NCI-H524 (cell line): Measurements from ENCODE around the gene AIDA.
"Not testable (repeated sequence)": the region's sequence is repeated elsewhere in the genome, so short reads cannot be mapped to it uniquely, and the experiment has no call there.

ENCODE experiments used
- DNase-seq, 2 experiments: peaks; one replicate each; lab custom pipeline; 2025; lab: John Stamatoyannopoulos, UW

The AIDA gene, protein sequence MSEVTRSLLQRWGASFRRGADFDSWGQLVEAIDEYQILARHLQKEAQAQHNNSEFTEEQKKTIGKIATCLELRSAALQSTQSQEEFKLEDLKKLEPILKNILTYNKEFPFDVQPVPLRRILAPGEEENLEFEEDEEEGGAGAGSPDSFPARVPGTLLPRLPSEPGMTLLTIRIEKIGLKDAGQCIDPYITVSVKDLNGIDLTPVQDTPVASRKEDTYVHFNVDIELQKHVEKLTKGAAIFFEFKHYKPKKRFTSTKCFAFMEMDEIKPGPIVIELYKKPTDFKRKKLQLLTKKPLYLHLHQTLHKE

DNA sequence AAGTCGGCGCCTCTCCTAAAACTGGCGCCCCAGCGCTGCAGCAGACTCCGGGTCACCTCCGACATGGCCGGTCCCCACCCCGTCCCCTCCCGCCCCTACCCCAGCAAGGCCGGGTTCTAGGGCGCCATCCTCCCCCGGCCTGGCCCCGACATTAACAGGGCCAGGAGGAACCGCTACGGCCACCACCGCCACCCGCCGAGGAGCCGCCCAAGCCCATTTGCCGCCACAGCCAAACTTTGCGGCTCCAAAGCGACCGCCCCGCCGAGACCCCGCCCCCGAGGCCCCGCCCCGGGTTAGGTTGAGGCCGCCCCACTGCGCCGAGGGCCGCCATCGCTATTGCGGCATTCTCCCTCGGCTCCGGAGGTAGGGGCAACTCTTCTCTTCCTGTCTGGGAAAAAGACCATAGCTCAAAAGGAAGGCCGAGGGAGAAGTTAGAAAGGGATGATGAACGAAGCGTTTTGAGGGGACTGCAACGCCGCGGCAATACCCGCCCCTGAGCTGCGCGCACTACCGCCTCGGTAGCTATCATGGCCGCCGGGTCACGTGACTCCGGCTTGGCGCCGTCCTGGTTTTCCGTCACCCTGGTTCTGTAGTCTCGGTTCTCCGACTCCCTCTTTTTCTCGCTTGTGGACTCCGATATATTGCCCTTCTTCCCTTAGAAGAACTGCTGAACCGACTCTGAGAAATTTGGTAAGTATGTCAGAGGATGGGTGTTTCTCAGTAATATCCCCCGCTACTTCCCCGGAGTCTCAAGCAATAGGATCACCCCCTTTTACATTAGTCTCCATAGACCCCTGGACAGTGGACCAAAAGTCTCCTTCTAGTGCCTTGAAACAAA is at the start of gene AIDA, which contains the start of gene BROX:
Gene AIDA (minus strand): TSS at position 239 of the 838 bp plus-strand sequence. CDS start 174 bp downstream, at position 65.
Gene BROX (plus strand): TSS at position 312 of the 838 bp plus-strand sequence. CDS start 3,136 bp downstream, outside the sequence.
- DNase-seq = peak; percentile 76 to 77

DNA sequence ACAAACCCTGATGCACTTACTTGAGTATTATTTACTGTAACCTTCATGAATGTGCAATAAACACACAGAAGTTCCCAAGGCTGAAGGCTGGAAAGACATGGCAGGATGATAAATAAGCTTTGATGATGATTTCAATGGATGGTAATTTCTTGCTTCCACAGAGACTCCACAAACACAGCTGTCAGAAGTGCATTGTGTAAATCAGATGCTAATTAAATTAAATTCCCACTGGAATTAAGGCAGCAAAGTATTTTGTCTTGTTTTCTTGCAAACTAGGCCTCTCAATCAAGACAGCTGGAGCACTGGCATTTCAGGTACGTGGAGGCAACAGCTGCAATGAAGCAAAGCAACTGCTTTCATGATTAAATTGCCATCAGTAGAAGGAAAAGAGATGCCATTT is 48.8 kb upstream of the AIDA start:
- DNase-seq = no peak

DNA sequence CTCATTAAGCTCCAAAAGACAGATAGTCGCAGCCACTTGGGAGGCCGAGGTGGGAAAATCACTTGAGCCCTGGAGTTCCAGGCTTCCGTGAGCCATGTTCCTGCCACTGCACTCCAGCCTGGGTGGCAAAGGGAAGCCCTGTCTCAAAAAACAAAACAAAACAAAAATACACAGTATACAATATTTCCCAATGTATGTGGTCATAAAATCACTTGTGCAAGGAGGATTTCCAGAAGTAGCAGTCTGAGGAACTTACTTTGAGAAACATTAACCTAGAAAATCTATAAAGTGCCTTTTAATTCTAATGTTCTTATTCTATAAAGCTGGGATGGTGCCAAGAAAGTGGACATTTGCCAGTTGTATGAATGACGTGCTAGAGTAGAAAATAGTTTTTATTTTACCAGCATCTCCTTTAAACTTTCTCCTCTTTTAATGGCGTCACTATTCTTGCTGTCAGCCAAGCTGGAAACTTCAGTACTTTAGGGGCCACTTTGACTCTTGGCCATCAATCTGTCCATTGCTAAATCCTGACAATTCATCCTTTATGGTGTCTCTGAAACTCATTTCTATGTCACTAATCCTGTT is 47.3 kb upstream of the AIDA start:
- DNase-seq = no peak

DNA sequence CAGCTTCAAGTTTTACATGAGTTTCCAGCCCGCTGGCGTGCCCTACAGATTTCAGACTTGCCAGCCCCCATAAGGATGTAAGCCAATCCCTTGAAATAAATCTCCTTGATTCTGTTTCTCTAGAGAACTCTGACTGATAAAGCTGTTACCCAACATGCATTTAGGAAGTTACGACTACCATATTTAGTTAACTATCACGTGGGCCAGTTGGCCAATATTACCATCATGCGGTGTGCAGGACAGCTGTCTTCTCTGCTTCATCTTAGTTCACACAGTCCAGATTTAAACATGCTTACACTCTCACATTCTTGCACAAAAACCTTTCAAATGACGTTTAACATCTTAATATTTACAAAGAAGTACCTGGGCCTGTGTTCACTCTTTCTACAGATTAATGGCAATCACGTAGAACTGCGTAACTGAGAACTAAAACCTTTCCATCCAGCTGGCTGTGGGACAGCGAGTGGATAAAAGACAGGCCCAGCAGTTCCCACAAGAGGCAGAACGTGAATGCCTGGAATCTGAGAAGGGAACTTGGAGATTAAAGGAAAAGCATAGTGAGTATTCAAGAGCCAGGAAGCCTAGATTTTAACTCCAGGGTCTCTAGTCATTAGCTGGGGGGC is 45.5 kb upstream of the AIDA start:
- DNase-seq = no peak

DNA sequence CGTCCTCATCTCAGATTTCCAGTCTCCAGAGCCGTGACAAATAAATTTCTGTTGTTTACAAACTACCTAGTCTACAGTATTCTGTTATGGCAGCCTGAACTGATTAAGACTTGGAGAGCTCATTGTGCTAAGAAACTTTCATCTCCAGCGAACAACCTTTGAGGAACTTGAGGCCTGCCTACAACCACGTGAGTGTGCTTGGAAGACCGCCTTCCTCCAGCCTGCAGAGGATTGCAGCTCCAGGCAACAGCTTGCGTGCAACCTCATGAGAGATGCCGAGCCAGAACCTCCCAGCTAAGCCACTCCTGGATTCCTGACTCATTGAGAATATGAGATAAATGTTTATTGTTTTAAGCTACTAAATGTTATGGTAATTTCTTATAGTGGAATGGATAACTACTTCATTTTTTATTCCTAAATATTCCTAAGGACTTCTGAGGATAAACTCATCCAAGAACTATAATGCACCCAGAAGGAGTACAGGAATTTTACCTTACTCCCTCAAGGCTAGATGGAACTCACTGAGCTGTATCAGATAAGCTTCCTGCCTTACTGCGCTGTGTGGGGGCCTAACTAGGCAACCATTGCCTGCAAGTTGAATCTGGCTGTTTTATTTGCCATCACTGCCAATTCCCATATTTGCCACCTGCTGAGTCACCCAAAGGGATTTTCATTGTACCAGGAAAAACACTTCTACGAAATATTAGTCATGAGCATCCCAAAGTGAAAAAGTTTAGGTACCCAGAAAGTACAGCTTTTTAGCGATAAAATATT is 42.3 kb upstream of the AIDA start:
- DNase-seq = no peak

DNA sequence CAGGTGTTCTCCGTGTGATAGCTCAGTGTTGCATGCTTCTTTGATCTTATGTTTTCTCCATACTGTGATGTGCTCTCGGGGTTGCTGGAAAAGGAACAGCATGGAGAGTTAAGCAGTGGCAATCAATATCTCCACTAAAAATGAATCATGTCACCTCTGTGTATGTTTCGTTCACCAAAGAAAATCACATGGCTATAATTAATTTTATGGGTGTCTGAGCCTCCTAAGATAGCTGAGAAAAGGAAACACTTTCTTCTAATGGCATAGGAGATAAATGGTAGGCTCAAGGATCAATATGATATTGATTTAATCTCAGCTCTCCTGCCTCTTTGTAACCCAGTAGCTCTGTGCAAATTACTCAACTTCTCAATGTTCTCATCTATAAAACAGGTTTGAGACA is 39.0 kb upstream of the AIDA start:
- DNase-seq = no peak

DNA sequence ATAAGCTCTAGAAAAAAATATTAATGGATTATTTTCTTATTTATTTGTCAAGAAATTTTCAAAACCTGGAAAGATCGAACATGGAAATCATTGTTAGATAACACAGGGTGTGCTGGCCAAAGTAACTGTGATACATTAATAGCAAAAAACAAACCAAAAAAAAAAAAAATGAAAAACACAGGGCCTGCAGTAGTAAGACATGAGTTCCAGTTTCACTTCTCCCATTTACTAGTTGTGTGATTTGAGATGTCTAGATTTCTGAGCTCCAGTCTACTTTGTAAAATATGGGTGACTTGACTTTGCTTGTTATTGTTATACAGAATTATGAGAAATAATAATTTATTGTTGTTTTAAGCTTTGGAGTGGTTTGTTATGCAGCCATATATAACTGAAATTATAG is 38.4 kb upstream of the AIDA start:
- DNase-seq = no peak

DNA sequence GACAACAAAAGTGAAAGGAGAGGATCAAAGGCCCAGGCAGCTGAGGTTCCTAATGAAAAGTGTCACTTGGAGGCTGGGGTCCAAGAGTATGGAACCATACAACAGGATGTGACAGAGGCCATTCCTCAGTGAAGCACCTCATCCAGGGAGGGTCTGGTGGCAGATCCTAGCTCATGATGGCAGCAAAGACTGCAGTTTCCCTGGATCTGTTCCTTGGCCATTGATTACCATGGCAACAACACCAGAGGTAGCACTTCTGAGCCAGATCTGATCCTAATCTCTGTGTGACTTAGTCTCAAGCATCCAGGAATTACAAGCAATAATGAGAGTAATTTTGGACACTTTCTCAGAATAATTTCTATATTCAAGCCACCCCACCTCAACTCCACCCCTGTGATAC is 37.6 kb upstream of the AIDA start:
- DNase-seq = peak in 1 of 2 experiments; percentile 32

DNA sequence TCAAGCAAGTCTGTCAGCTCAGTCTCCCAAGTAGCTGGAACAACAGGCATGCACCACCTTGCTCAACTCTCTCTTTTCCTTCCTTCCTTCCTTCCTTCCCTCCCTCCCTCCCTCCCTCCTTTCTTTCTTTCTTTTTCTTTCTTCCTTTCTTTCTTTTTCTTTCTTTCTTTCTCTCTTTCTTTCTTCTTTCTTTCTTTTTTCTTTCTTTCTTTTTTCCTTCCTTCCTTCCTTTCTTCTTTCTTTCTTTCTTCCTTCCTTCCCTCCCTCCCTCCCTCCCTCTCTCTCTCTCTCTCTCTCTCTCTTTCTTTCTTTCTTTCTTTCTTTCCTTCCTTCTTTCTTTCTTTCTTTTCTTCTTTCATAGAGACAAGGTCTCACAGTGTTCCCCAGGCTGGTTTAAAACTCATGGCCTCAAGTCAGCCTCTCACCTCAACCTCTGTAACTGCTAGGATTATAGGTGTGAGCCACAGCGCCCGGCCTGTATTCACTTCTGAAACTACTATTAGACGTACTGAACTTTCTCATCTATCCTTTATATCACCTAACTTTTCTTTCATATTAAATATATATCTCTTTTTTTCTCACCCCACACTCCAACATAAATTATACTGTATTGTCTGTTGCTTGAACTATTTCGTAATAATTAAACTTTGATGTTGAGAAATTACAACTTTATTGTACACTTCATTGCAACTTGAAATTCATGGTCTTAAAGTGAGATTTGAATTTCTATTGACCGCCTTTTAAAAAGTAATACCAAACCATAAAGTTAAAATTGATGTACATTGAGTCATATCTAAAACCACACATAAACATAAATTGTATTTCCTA is 29.6 kb upstream of the AIDA start:
- DNase-seq = not testable (repeated sequence)

DNA sequence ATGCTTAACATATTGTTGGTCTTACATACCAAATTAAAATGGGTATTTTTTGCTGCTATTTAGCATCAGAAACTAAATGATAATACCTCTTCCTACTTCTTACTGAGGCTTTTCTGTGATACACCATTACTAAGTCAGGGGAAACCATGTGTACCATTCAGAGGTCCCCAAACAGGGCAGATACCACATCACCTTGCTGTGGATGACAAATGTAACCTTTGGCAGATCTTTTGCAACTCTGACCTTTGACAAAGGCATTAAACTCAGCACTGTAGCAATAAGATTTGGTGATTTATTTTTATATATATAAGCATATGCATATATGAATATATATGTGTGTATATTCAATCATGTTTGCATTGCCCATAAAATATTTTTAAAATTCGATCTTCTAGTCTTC is 27.6 kb upstream of the AIDA start:
- no peak for DNase-seq

DNA sequence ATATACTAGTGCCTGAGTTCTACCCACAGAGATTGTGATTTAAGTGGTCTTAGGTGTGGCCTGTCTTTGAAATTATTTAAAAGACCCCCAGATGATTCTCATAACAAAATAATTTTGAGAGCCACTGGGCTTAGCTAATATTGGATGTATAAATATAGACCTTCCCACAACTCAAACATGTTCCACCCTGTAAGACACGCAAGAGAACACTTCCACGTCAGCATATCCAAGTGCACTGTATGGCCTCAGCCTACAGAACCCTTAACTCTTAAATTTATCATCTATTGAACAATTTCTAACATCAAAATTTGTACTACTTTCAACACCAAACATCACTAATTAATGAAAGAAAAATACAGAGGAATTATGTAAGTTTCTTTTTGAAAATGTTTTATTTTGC is 27.2 kb upstream of the AIDA start:
- no peak for DNase-seq

DNA sequence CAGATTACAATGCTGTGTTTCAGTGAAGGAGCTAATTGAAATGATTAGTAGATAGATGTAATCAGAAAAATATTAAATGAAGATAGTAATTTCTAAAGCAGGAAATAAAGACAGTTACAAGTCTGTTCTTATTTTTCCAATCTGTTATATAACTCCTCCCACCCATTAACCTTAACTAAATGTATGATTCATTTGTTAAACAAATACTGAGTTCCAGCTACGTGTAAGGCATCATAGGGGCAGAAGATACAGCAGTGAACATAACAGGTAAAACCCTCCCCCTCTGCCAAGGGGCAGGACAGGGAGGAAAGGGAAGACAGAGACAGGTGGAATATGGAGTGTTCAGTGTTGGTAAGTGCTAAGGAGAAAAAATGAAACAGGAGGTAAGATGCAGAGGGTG is 24.7 kb upstream of the AIDA start, which contains the start of gene FAM177B:
Gene FAM177B (plus strand): TSS at position 231 of the 400 bp plus-strand sequence. CDS start 9,344 bp downstream, outside the sequence.
- DNase-seq = no peak

DNA sequence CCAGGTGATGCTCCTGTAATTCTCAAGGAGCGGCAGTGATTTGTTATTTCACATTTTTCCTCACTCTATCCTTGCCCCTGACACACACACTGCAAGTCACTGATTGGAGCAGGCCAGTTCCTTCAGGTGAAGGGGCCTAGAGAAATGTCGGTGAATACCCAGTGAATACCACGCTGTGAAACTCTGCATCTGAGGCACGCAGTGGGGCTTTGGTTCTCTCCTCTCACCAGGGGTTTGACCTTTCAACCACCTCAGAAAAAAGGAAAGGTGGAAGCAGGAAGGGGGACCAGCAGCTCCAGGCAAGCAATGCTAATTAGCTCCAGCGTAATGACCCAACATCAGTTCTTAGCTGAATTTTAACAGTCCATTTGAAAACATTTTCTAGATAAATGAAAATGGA is 24.2 kb upstream of the AIDA start:
- no peak for DNase-seq

DNA sequence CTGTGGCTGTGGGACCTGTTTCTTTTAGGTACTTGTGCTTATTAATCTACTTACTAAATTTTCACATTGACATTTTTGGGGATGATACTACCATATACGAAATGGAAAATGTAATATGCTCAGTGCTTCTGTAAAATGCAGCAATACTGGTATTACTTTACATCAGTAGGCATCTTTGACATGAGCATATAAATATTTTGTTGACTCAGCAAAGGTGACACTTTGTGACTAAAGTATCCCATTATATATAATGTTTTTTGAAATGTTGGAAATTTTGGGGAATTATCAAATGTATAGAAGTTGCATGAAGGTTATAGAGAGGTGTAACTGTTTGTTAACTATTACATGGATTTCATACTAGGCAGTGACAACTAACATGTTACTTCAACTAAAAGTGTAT is 22.4 kb upstream of the AIDA start:
- no peak for DNase-seq

DNA sequence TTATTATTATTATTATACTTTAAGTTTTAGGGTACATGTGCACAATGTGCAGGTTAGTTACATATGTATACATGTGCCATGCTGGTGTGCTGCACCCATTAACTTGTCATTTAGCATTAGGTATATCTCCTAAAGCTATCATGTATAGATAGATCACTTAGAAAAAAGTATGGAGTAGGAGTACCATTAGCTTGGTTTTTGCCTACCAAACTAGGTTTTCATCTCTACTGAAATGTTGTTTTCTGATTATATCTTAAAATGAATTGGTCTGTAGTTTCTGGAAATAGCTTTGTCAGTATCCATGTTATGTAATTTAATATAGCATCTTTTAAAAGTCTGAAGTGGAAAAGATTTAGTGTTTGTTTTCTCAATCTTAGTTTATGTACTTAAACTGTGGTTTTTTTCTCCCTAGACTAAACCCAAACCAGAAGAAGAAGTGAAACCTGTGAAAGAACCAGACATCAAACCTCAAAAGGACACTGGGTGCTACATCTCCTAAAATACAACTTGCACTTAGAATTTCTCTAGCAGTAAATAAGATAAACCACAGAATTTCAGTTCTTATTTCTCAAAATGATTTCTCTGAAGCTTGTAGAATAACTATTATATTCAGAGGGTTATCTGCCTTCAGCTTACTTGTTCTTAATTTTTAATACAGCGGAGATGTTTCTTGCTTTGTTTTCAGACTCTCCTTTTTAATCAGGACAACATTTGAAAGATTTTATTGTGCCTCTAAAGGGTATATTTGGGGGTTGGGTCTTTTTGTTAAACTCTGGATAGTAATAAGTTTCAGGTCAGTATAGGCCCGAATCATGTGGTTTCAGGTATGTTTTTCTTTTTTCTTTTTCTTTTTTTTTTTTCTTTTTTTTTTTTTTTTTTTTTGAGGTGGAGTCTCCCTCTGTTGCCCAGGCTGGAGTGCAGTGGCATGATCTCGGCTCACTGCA is 20.2 kb upstream of the AIDA start:
- no peak for DNase-seq

DNA sequence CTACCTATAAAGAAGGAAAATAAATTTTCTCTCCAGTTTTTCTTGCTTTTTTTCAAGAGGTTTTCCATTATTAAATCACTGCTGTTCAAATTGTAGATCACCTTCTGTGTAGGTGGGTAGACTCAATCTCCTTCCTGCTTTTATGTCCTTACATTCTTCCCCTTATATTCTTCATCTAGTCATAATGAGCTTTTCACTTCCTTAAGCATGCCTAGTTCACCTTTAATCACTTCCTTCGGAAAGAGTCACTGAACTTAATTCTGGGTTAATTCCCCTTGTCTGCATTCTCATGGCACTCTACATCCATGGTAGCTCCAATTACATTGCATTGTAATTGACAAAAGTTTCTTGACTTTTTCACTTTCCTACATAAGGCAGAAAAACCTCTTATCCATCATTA is 18.6 kb upstream of the AIDA start:
- no peak for DNase-seq

DNA sequence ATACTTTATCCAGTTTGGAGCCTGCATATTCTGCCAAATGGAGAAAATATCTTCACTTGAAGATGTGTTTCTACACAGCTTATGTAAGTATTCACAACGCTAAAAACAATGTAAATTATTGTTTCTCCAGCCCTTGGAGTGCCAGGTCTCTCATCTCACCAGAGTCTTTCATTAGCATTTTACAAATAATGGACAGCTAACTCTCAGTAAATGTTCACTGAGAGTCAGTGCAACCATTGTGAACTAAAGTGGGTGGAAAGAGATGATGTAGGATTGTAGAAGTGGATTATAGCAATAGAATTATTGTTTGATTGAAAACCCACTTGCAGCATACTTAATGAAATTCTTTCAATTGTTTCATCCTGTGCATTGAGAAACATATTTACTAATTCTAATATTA is 16.5 kb upstream of the AIDA start:
- no peak for DNase-seq

DNA sequence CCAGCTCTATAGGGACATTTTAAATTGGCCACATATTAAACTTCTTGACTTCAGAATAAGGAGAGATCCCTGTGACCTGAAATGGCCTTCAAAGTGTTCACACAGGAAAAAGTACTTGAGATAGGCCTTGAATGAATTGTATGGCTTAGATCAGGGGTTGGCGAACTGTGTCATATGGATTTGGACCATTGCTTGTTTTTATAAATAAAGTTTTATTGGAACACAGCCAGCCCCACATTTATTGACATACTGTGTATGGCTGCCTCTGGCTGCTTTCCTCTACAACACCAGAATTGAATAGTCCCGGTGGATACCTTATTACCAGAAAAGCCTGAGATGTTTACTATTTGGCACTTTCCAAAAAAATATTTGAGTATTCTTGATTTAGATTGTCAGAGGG is 4.1 kb upstream of the AIDA start:
- DNase-seq = no peak
